GF-D8 (cell line): ENCODE results near the gene LRRC51.
"Not testable (repeated sequence)": the region's sequence is repeated elsewhere in the genome, so short reads cannot be mapped to it uniquely, and the experiment has no call there.

Source experiments
- DNase-seq: peaks from one replicate; lab custom pipeline; 2025; lab: John Stamatoyannopoulos, UW

The LRRC51 gene

GRCh38 chr11:72140661-72141060 is 60.0 kb downstream of the LRRC51 start:
- DNase-seq, result no peak

GRCh38 chr11:72141066-72141465 is 60.4 kb downstream of the LRRC51 start:
- DNase-seq, result no peak

- DNase-seq, result not testable (repeated sequence)
These were observed 61.4 kb downstream of the LRRC51 start for GRCh38 chr11:72142086-72142485.

GRCh38 chr11:72142543-72142942 is 61.9 kb downstream of the LRRC51 start:
- not testable (repeated sequence) for DNase-seq

GRCh38 chr11:72144807-72145565 is 64.3 kb downstream of the LRRC51 start:
- DNase-seq, result no peak
